Heart left ventricle (tissue), 13 donors: Measurements from ENCODE around the gene CDCP2.

Experiments used
- POLR2A ChIP-seq, 2 donors: fragments of 450-650 bp; IDR thresholded peaks; one replicate each; pipeline ENCODE4 v1.6.1; 2017; ENCODE audit warnings: antibody characterized with exemption in 2 of 2, mild to moderate bottlenecking in 2 of 2, moderate library complexity in 2 of 2
- TF ChIP-seq, protein P1 (sequence below), 12 donors: fragments of 200-600 bp; sonication (generic) in 4 of 12; IDR thresholded peaks; one replicate each; pipeline versions ENCODE4 v1.5.0 to v1.8.0; 2018 to 2022; ENCODE audit warnings: antibody characterized with exemption in 12 of 12, mild to moderate bottlenecking in 5 of 12
- donor health status: ischemic (EF 13 %, LVEDD 7.1; RV severe dilation, severe dysfunction).
- donor health status: DM: no; HTN: yes; CAD: no.
- donor health status: DM: no; HTN: no; CAD: no.
- donor health status: ischemic (EF 25% LVEDD 6.9; RV normal size, moderate dysfunction).
- donor health status: ischemic (EF 25% LVEDD 5.7; RV mildly dilated, moderate dysfunction).
- donor health status: ischemic (EF 35%, LVEDD 5.7; RV mildly dilated, moderate dysfunction).
- donor health status: nonischemic (EF 11% LVEDD 7.7; RV severe dilation, severe dysfunction).
- donor health status: DM: yes; HTN: yes; CAD: no.
- donor health status: PGD.
- donor health status: ischemic (EF 29% LVEDD 5.4; RV normal size, mild dysfunction).
- donor health status: nonischemic (EF 23%, LVEDD 6.1; RV moderate dilation, normal function).

DNA sequence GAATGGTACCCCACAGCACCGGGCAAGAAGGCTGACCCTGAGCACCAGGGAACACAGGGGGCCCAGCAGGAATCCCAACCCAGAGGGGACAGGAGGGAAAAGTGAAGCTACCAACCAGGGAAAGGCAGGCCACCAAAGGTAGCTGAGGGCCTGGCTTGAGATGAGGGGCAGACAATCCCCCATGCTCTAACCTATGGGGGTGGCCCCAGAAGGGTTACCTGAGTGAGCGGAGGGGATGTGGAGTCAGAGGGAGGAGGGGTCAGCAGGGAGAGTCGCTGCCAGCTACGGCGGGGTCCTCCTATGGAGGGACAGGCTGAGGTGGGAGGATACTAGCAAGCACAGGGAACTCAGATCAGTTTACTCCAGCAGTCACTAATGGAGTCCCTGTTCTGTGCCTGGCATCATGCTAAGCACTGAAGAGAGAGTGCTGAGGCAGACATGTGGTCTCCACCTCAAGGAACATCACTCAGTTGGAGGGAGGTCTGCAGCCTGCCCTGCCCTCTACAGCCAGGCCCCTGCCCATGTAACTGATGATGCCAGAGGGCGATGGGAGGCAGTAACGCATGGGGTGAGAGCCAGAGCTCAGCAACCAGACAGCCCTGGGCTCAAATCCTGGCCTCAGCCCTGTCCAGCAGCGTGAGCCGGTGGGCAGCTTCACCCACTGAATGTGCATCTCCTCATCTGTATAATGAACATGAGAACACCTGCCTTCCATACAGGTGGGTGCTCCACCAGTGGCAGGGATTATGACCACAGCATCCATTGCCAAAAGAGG, 25.7 kb upstream of the CDCP2 start:
- TF ChIP-seq, protein P1, sequence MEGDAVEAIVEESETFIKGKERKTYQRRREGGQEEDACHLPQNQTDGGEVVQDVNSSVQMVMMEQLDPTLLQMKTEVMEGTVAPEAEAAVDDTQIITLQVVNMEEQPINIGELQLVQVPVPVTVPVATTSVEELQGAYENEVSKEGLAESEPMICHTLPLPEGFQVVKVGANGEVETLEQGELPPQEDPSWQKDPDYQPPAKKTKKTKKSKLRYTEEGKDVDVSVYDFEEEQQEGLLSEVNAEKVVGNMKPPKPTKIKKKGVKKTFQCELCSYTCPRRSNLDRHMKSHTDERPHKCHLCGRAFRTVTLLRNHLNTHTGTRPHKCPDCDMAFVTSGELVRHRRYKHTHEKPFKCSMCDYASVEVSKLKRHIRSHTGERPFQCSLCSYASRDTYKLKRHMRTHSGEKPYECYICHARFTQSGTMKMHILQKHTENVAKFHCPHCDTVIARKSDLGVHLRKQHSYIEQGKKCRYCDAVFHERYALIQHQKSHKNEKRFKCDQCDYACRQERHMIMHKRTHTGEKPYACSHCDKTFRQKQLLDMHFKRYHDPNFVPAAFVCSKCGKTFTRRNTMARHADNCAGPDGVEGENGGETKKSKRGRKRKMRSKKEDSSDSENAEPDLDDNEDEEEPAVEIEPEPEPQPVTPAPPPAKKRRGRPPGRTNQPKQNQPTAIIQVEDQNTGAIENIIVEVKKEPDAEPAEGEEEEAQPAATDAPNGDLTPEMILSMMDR (IDR thresholded peaks at IDR 0.05): no peak
- TF ChIP-seq POLR2A (IDR thresholded peaks at IDR 0.05): no peak
